ENCODE data around the gene POU3F1.

Gene POU3F1

GRCh38 chr1:38074302-38074677 is 27.7 kb upstream of the POU3F1 start:
- no peak for DNase-seq (ENCODE audit: extremely low read depth in 1 of 2, low read depth in 1 of 2)

- DNase-seq (ENCODE audit: extremely low read depth in 1 of 2, low read depth in 1 of 2), result no peak
These were observed 27.1 kb upstream of the POU3F1 start for GRCh38 chr1:38073534-38074301.

DNA sequence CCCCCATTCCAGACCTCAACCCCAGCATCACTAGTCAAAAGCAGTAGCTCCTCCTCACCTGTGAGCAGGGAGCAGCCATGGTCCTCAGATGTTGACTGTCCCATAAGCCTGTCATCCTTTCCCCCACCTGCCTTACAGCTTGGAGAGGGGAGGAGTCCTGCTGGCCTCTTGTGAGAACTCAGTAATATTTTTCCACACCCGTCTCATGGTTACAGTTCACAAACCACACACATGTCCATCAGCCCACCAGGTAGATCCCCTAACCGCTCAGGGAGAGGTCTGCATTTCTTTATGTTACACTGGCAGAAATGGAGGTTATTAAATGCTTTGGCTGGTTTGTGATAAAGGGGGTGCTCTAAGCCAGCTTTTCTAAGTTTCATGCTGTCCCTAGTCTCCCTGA is 26.3 kb upstream of the POU3F1 start:
- DNase-seq (ENCODE audit: extremely low read depth in 1 of 2, low read depth in 1 of 2), result no peak

GRCh38 chr1:38071312-38072256 is 25.0 kb upstream of the POU3F1 start:
- DNase-seq (ENCODE audit: extremely low read depth in 1 of 2, low read depth in 1 of 2), result no peak

DNA sequence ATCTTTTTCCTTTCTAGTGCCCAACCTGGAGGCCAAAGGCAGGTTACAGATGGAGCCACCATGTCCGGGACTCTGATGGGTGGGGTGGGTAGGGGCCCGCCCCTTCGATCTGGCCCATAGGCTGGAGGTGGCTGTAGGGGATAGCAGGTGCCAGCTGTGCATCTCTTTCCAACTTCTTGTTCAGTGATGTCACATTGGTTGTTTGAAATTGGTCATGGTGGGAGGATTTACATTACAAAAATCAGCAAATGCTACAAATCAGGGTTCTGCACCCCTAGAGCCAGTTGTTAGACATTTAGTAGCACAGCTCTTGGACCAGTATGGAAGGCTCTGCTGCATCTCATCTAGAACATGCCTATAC is 22.4 kb upstream of the POU3F1 start:
- no peak for DNase-seq (ENCODE audit: extremely low read depth in 1 of 2, low read depth in 1 of 2)

DNA sequence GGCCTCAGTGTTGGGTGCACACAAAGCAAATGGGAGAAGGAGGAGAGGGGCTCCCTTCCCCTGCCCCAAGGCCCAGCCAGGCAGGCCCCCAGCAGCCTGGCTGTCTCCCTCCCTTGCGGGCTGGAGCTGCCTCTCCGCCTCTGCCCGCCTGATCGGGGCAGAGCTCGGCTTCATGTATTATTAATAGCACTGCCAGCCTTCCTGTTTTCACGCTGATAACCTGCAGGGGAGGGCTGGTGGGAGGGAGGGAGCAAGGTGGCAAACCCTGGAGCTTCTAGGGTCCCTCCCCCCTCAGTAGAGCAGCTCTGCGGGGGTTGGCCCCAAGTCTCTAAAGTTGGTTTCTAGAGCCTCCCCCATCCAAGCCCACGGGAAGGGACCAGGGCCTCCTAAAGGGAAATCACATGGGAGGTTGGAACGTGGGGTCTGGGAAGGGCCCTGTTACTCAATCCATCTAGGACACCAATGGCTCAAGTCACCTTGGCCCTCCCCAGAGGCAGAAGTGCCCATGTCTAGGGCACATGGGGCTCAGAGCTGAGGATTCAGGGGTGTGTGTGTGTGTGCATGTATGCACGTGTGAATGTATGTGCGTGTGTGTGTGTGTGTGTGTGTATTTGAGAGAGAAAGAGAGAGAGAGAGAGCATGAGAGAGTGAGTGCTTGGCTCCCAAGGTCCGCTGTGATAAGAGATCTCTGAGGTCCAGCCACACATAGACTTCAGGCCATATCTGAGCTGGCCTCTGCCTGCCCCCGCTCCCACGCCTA is 21.8 kb upstream of the POU3F1 start:
- DNase-seq (ENCODE audit: extremely low read depth in 1 of 2, low read depth in 1 of 2), result no peak

GRCh38 chr1:38064197-38064903 is 17.8 kb upstream of the POU3F1 start:
- no peak for DNase-seq (ENCODE audit: extremely low read depth in 1 of 2, low read depth in 1 of 2)

- DNase-seq (ENCODE audit: extremely low read depth in 1 of 2, low read depth in 1 of 2), result no peak
These were observed 17.0 kb upstream of the POU3F1 start for GRCh38 chr1:38063616-38064015.

GRCh38 chr1:38062361-38063288 is 16.0 kb upstream of the POU3F1 start:
- DNase-seq (ENCODE audit: extremely low read depth in 1 of 2, low read depth in 1 of 2), result no peak

GRCh38 chr1:38061883-38062328 is 15.3 kb upstream of the POU3F1 start:
- no peak for DNase-seq (ENCODE audit: extremely low read depth in 1 of 2, low read depth in 1 of 2)

DNA sequence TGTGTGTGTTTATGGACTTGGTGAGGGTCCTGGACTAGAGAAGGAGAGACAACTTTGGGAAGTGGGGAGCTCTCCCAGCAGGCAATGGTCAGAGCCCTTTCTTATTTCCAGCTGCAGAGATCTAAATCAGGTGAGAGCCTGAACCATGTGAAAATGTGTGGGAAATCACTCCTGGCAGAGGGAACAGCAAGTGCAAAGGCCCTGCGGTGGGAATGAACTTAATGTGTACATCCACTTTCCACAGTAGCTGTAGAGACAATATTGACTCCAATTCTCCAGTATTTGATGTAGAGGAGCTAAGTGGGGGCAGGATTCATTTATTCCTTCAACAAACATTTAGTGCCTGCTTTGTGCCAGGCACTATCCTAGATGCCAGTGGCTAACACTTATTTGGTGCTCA is 14.7 kb upstream of the POU3F1 start:
- no peak for DNase-seq (ENCODE audit: extremely low read depth in 1 of 2, low read depth in 1 of 2)

DNA sequence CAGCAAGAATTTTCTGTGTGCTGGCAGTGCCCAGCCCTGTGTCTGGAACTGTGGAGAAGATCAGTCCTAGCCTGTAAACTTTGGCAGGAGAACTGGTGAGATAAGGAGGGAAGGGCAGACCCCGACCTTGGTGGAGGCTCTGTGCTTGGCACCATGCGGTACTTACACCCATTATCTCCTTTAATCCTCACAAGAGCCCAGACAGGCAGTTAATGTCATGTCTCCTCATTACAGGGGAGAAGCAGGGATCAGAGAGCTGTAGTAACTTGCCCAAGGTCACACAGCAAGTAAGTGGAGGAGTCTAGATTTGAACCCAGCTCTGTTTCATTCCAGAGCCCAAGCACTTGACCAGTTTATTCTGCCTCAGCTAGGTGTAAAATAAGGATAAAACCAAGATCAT is 13.9 kb upstream of the POU3F1 start:
- DNase-seq (ENCODE audit: extremely low read depth in 1 of 2, low read depth in 1 of 2), result no peak

GRCh38 chr1:38059635-38060250 is 13.2 kb upstream of the POU3F1 start:
- DNase-seq (ENCODE audit: extremely low read depth in 1 of 2, low read depth in 1 of 2), result no peak

- no peak for DNase-seq (ENCODE audit: extremely low read depth in 1 of 2, low read depth in 1 of 2)
These were observed 9.4 kb upstream of the POU3F1 start for GRCh38 chr1:38055965-38056364.

- no peak for DNase-seq (ENCODE audit: extremely low read depth in 1 of 2, low read depth in 1 of 2)
These were observed 8.8 kb upstream of the POU3F1 start for GRCh38 chr1:38055398-38055797.

- no peak for DNase-seq (ENCODE audit: extremely low read depth in 1 of 2, low read depth in 1 of 2)
These were observed 7.0 kb upstream of the POU3F1 start for GRCh38 chr1:38053416-38054091.

DNA sequence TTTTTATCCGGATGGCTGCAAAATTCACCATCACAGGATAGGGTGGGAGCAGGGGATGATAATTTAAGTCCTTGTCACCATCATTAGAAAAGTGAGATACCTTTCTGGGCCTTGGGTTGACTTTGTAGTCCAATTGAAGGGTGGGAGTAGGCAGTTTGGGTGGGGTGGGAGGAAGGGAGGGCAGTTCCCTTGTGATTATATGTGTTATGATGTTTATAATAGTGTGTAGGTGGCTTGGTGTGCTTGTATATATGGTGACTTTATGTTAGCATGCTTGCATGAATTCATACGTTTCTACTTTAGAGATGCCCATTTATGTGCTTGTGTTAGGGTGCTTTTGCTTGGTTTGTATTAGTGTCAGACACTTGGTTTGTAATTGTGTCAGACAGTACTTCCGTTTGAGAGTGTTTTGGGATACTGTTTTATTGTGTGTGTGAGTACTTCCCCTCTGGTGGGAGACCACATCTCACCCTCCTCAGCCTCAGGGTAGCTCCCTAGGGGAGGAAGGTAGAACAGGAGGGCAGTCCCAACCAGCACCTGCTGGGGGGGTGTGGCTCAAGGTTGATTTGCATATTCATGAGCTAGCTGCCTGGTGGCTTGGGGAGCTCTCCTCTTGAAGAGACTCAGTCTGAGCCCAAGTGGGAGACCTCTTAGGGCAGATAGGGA is 6.3 kb upstream of the POU3F1 start:
- DNase-seq (ENCODE audit: extremely low read depth in 1 of 2, low read depth in 1 of 2), result no peak

- no peak for DNase-seq (ENCODE audit: extremely low read depth in 1 of 2, low read depth in 1 of 2)
These were observed 4.5 kb upstream of the POU3F1 start for GRCh38 chr1:38051079-38051543.
